HG02798 (cell line): ENCODE measurements around the gene ELANE.
"Not testable (repeated sequence)": the region's sequence is repeated elsewhere in the genome, so short reads cannot be mapped to it uniquely, and the experiment has no call there.

ENCODE experiments used
- ATAC-seq: cut with Tn5 transposase; IDR thresholded peaks from one replicate; pipeline ENCODE4 v1.9.1; 2021; ENCODE audit warnings: mild to moderate bottlenecking; ENCODE audit not compliant: unreplicated experiment, poor library complexity

ELANE gene

DNA sequence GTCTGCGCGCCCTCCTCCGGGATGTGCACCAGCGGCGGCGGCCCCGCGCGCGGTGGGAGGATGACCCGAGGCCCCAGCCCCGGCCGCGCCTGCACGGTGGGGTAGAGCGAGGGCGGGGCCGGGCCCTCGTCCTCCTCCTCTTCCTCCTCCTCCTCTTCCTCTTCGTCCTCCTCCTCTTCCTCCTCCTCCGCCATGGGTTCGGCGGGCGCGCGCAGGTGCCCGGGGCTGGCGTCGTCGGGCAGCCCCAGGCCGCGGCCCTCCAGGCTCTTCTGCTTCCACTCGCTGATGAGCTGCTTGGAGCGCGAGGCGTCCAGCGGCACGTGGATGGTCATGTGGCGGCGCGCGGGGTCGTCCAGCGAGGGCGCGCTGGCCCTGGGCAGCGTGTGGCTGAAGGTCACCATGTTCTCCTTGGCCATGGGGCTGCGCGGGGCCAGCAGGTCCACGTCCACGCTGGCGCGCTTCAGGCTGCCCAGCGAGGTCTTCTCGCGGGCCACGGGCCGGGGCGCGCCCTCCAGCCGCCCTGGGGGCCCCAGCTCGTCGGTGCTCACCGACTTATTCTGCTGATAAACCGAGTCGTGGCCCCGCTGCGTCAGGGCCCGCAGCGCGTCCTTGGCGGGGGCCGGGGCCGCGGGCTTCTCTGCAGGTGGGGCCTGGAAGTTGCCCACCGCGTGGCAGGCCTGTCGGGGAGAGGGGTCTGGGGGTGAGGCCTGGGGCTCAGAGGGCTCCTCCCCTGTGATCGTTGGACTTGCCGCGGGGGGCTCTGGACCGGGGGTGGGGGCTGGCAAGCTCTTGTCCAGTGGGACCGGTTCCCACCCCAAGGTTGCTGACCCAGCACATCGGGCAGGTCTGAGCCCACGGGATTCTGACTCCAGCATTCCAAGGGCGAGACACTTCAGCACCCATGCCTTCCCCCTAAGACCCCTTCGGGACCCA lies 38.6 kb upstream of the ELANE start:
- ATAC-seq = no peak

GRCh38 chr19:814152-815078 lies 37.7 kb upstream of the ELANE start:
- ATAC-seq = no peak

DNA sequence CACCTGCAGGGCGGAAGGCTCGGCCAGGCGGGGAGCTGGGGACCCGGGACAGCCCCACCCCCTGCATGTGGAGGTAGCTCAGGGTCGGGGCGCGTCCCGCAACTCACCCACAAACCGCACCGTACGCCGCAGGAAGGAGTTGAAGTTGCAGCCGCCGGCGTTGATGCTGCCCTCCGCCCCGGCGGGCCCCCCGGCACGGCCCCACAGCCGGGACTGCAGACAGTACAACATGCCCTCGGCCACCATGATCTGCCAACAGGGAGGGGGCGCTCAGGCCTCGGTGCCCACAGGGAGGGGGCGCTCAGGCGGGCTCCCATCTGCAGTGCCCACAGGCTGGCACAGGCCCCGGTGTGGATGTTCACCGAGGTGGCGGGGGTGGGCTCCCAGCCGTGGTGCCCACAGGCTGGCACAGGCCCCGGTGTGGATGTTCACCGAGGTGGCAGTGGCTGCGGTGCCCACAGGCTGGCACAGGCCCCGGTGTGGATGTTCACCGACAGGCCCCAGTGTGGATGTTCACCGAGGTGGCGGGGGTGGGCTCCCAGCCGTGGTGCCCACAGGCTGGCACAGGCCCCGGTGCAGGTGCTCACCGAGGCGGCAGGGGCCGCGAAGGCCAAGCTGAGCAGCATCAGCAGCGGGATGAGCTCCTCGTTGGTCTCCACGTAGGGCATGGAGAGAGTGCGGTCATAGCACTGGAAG lies 36.9 kb upstream of the ELANE start:
- ATAC-seq = no peak

- no peak for ATAC-seq
These were observed 36.2 kb upstream of the ELANE start for GRCh38 chr19:815775-816499.

DNA sequence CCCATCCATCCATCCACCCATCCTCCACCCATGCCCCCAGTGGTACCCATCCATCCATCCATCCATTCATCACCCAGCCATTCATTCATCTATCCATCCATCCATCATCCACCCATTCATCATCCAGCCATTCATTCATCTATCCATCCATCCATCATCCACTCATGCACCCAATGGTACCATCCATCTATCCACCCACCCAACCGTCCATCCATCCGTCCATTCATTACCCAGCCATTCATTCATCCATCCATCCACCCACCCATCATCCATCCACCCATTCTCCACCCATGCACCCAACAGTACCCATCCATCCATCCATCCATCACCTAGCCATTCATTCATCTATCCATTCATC lies 35.6 kb upstream of the ELANE start:
- ATAC-seq = no peak

- ATAC-seq = not testable (repeated sequence)
These were observed 31.9 kb upstream of the ELANE start for GRCh38 chr19:820212-820611.

GRCh38 chr19:821231-821824 lies 30.8 kb upstream of the ELANE start:
- ATAC-seq = no peak

DNA sequence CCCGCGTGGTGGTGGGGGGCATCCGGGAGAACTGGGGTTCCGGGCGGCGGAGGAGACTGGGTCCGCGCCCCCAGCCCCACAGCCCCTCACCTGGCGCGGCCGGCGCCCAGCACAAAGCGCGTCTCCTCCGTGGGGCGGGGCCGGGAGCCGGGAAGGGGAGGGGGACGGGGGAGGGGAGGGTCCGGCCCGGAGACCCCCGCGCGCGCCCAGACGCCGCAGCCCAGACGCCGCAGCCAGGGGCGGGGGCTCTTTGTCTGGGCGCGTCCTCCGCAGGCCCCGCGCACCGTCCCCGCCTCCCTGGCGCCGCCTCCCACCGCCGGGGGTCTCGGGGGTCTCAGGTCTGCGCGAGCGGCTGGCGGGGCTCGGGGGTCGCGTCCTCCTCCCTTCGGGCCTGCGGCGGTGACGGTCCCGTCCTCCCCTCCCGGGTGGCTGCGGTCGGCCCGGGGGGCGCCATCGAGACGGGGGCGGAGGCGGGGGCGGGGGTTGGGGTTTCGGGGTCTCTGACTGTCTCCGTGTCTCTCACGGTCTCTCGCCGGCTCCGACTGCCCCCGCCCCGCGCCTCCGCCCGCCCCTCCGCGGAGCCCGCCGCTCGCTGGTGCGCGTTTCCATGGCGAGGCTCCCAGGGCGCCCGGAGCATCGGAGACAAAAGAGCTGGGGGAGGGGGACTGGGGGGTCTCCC lies 30.1 kb upstream of the ELANE start, which contains the start of gene PLPPR3:
Gene PLPPR3 (minus strand): TSS at position 131 of the 679 bp plus-strand sequence. CDS start 396 bp downstream, outside the sequence.
- no peak for ATAC-seq

DNA sequence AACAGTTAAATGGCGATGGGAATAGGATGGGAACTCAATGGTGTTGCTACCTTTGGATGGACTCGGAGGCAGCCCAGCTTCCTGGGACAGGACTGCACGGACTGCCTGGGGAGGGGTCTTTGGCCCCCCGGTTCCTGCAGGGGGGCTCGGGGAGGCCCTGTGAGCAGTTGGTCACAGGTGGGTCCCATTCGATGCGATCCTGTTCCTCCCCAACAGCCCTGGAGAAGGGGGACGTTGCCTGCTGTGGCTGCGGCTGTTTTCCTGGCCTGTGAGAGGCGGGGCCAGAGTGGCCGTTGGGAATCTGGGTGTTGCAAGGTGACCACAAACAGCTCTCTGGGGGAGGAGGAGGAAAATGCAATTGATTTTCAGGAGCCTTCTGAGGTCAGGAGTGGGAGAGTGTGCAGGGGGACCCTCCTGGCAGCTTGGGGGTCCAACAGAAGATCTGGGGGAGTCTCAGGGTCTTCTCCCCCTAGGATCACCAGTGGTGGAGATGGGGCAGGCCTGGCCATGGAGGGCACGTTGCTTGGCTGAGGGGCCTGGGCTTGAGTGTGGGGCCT lies 28.5 kb upstream of the ELANE start:
- ATAC-seq = no peak

- ATAC-seq = no peak
These were observed 27.2 kb upstream of the ELANE start for GRCh38 chr19:824885-825284.

- ATAC-seq = no peak
These were observed 26.0 kb upstream of the ELANE start for GRCh38 chr19:825897-826644.

DNA sequence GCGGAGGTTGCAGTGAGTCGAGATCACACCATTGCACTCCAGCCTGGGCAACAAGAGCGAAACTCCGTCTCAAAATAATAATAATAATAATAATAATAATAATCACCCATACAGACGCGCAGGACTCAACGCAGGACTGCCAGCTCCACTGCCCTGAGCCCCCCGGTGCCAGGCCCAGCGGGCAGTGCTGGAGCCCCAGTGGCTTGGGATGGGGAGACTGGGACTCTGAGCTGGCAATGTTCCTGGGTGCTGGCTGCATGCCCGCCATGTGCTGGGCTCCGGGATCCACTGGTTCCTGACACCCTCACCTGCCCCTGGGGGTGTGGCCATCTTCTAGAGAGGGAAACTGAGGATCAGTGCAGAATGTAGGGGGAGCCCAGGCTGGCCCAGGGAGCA lies 24.8 kb upstream of the ELANE start:
- no peak for ATAC-seq

DNA sequence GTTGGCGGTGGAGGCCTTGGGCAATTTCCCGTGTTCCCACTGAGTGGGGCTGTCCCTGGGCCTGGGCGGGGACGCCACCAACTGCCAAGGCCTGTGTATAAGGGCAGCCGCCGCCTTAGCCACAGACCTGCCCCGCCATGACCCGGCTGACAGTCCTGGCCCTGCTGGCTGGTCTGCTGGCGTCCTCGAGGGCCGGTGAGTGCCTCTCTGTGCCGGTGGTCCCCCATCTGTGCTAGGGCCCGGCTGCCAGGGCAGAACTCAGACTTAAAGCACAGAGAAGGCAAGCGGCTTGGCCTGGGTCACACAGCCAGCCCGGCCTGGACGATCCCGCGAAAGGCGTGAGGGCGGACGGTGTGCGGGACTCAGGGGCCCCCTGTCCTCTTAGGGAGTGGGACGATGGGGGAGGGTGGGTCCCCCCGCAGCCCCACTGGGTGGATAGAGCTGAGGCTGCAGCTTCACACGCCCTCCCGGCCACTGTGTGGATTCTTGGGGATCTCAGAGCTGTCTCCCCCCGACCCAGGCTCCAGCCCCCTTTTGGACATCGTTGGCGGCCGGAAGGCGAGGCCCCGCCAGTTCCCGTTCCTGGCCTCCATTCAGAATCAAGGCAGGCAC lies 24.3 kb upstream of the ELANE start, which contains the start of gene AZU1:
Gene AZU1 (plus strand): TSS at position 128 of the 612 bp plus-strand sequence. CDS start 10 bp downstream, at position 138.
- no peak for ATAC-seq

DNA sequence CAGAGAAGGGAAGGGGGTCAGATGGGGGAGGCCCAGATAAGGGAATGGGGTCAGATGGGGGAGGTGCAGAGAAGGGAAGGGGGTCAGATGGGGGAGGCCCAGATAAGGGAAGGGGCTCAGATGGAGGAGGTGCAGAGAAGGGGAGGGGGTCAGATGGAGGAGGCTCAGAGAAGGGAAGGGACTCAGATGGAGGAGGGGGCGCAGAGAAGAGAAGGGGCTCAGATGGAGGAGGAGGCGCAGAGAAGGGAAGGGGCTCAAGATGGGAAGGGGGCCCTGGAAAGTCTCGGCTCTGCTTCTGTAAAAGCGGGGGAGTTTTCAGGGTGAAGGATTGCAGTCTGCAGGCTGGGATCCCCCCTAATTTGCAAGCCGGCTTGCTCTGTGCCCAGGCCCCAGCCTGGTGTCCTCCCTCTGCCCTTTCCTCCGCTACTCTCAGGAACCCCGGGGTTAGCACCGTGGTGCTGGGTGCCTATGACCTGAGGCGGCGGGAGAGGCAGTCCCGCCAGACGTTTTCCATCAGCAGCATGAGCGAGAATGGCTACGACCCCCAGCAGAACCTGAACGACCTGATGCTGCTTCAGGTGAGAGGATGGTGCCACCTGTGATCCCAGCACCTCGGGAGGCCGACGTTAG lies 22.9 kb upstream of the ELANE start:
- no peak for ATAC-seq

GRCh38 chr19:831407-832369 lies 20.4 kb upstream of the ELANE start:
- no peak for ATAC-seq

GRCh38 chr19:834216-834615 lies 17.9 kb upstream of the ELANE start:
- no peak for ATAC-seq
